Measurements from ENCODE around the gene PHF8.

The PHF8 gene

DNA sequence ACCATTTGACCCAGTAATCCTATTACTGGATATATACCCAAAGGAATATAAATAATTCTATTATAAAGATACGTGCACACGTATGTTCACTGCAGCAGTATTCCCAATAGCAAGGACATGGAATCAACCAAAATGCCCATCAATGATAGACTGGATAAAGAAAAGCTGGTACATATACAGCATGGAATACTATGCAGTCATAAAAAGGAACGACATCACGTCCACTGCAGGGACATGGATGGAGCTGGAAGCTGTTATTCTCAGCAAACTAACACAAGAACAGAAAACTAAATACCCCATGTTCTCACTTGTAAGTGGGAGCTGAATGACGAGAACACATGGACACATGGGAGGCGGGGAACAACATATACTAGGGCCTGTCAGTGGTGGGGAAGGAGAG, 69.7 kb downstream of the PHF8 start:
- Mint-ChIP-seq H3K27ac (no peak overlapping the region), H3K4me1 (ENCODE audit: low read depth) (no peaks in the 10 kb centered on the region), H3K4me3 (no peak overlapping the region), H3K9me3 (peaks cover 20% of the 10 kb centered on the region), H3K27me3 (no peaks in the 10 kb centered on the region), H3K36me3 (ENCODE audit: low read depth) (peaks cover 74% of the 10 kb centered on the region)
- intact Hi-C loops (cut with micrococcal nuclease) = no loop called here

DNA sequence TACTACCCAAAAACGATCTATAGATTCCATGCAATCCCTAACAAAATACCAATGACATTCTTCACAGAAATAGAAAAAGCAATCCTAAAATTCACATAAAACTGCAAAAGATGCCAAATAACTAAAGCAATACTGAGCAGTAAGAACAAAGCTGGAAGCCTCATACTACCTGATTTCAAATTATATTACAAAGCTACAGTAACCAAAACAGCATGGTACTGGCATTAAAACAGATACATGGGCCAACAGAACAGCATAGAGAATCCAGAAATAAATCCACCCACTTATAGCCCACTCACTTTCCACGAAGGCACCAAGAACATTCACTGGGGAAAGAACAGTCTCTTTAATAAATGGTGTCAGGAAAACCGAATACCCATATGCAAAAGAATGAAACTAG, 74.7 kb downstream of the PHF8 start:
- H3K27me3 Mint-ChIP-seq = no peaks in the 10 kb centered on the region
- intact Hi-C loops (cut with micrococcal nuclease) = no loop called here
- peaks cover 84% of the 10 kb centered on the region for H3K36me3 Mint-ChIP-seq (ENCODE audit: low read depth)
- peaks cover 5% of the 10 kb centered on the region for H3K4me1 Mint-ChIP-seq (ENCODE audit: low read depth)
- no peak overlapping the region for H3K4me3 Mint-ChIP-seq
- H3K27ac Mint-ChIP-seq = no peak overlapping the region
- peaks cover 21% of the 10 kb centered on the region for H3K9me3 Mint-ChIP-seq

GRCh38 chrX:53950130-53950733, 94.0 kb downstream of the PHF8 start:
- Mint-ChIP-seq H3K27ac (no peak overlapping the region), H3K9me3 (no peaks in the 10 kb centered on the region), H3K4me3 (no peak overlapping the region), H3K36me3 (ENCODE audit: low read depth) (peaks cover 59% of the 10 kb centered on the region), H3K4me1 (ENCODE audit: low read depth) (no peaks in the 10 kb centered on the region), H3K27me3 (no peaks in the 10 kb centered on the region)
- intact Hi-C loops (cut with micrococcal nuclease) = no loop called here

- Mint-ChIP-seq H3K4me1 (ENCODE audit: low read depth) (peaks cover 18% of the 10 kb centered on the region), H3K27me3 (no peaks in the 10 kb centered on the region), H3K4me3 (no peak overlapping the region), H3K9me3 (peaks cover 8% of the 10 kb centered on the region), H3K36me3 (ENCODE audit: low read depth) (peaks cover 87% of the 10 kb centered on the region), H3K27ac (no peak overlapping the region)
- intact Hi-C loops (cut with micrococcal nuclease) = no loop called here
Measured at GRCh38 chrX:53940180-53940579, 104.1 kb downstream of the PHF8 start.

GRCh38 chrX:53939127-53939526, 105.1 kb downstream of the PHF8 start:
- intact Hi-C loops (cut with micrococcal nuclease) = no loop called here
- H3K27me3 Mint-ChIP-seq = no peaks in the 10 kb centered on the region
- peaks cover 18% of the 10 kb centered on the region for H3K4me1 Mint-ChIP-seq (ENCODE audit: low read depth)
- peaks cover 78% of the 10 kb centered on the region for H3K36me3 Mint-ChIP-seq (ENCODE audit: low read depth)
- H3K4me3 Mint-ChIP-seq = no peak overlapping the region
- H3K9me3 Mint-ChIP-seq = peaks cover 8% of the 10 kb centered on the region
- no peak overlapping the region for H3K27ac Mint-ChIP-seq

DNA sequence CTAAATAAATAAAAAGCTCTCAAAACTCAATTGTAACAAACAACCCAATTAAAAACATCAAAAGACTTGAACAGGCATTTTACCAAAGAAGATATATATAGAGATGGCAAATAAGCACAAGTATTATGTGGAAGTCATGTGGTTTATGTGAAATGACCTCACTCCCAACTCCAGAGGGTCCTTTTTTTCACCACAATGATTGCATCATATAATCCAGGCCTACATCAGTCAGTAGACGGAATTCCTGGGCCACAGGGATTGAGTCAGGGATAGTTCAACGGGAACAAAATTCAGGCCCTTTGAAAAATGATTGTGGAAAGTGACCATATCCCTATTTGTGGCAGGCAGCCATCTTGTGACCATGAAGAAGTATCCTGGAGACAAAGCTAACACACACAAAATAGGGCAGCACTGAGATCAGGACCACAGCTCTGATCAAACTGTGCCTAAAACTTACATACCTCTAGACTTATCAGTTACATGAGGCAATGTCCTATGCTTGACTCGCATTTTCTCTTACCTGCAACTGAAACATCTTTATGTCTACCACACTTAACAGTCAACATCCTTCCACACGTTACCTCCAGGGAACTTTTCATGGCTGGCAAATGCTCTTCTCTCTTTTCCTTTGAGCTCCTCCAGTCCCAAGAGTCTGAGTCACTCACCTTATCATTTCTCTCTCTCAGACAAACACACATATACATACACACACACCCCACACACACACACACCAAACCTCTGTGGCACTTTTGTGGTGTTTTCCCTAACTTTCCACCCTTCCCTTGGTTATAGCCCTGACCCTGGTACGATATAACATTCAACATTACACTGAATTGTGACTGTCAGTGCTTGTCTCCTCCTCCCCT, 113.5 kb downstream of the PHF8 start:
- intact Hi-C loops (cut with micrococcal nuclease) = no loop called here
- Mint-ChIP-seq H3K27ac (peak overlapping the region; percentile 50), H3K4me3 (no peak overlapping the region), H3K4me1 (ENCODE audit: low read depth) (no peaks in the 10 kb centered on the region), H3K9me3 (no peaks in the 10 kb centered on the region), H3K36me3 (ENCODE audit: low read depth) (no peaks in the 10 kb centered on the region), H3K27me3 (no peaks in the 10 kb centered on the region)

DNA sequence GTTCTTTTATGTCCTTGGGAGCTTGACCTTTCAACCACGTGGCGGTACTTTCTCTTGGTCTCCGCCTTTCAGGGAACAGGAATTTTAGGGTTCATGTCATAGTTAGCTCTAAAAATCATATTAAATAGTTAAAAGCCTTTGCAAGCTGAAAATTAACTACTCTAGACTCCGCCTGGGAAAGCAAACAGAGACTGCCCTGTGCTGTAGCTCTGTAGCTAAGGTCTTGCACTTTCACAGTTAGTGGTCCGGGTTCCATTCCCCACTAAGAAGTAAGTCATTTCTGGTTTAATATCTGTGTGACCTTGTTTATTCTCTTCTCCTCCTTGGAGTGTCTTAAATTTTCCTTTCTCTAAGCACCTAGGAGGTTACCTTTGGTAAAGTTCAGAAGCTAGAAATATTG, 118.2 kb downstream of the PHF8 start:
- no peaks in the 10 kb centered on the region for H3K36me3 Mint-ChIP-seq (ENCODE audit: low read depth)
- H3K4me3 Mint-ChIP-seq = no peak overlapping the region
- no peaks in the 10 kb centered on the region for H3K9me3 Mint-ChIP-seq
- H3K27ac Mint-ChIP-seq = no peak overlapping the region
- no peaks in the 10 kb centered on the region for H3K4me1 Mint-ChIP-seq (ENCODE audit: low read depth)
- no peaks in the 10 kb centered on the region for H3K27me3 Mint-ChIP-seq
- intact Hi-C loops (cut with micrococcal nuclease) = no loop called here

DNA sequence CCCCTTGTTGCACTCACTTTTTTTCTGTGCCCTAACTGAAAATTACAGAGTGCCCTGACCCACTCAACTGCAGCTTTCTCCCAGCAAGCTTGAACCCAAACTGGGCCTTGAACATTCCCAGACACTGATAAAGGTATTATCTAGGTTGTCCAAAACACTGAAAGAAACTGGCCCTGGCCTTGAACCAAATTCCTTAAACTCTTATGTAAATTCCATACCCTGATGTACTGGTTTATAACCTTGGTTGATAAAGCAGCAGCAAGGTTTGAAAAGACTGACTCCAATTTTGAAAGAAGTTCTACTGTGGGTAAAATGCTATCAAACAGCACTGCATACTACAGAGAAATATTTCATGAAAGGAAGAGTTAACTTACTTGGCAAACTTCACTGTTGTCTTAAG, 125.6 kb downstream of the PHF8 start:
- Mint-ChIP-seq H3K4me3 (no peak overlapping the region), H3K9me3 (no peaks in the 10 kb centered on the region), H3K36me3 (ENCODE audit: low read depth) (no peaks in the 10 kb centered on the region), H3K27me3 (no peaks in the 10 kb centered on the region), H3K27ac (no peak overlapping the region), H3K4me1 (ENCODE audit: low read depth) (no peaks in the 10 kb centered on the region)
- intact Hi-C loops (cut with micrococcal nuclease) = no loop called here

DNA sequence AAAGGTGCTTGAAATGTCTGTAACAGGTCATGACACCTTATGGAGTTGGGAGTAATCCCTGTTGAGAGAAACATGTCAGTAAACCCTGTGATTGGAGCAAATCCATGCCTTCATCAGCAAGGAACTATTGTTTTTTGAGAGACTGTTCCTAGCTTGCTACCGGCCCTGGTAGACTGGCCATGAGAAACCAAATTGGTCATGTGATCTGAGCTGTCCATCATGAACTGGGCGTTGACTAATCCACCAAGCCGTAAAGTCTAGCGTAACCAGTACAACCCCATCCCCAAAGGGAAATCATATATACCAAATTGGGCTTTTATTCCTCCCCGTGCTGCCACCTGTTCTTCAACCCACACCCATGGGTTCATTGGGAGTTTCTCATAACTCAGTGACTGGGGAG, 143.7 kb downstream of the PHF8 start:
- no peak overlapping the region for H3K4me3 Mint-ChIP-seq
- no peaks in the 10 kb centered on the region for H3K9me3 Mint-ChIP-seq
- H3K27ac Mint-ChIP-seq = no peak overlapping the region
- intact Hi-C loops (cut with micrococcal nuclease) = no loop called here
- H3K4me1 Mint-ChIP-seq (ENCODE audit: low read depth) = no peaks in the 10 kb centered on the region
- no peaks in the 10 kb centered on the region for H3K36me3 Mint-ChIP-seq (ENCODE audit: low read depth)
- no peaks in the 10 kb centered on the region for H3K27me3 Mint-ChIP-seq

GRCh38 chrX:53895270-53895669, 149.0 kb downstream of the PHF8 start:
- H3K36me3 Mint-ChIP-seq (ENCODE audit: low read depth) = no peaks in the 10 kb centered on the region
- H3K27ac Mint-ChIP-seq = no peak overlapping the region
- H3K4me1 Mint-ChIP-seq (ENCODE audit: low read depth) = no peaks in the 10 kb centered on the region
- H3K27me3 Mint-ChIP-seq = no peaks in the 10 kb centered on the region
- intact Hi-C loops (cut with micrococcal nuclease) = no loop called here
- H3K4me3 Mint-ChIP-seq = no peak overlapping the region
- no peaks in the 10 kb centered on the region for H3K9me3 Mint-ChIP-seq
